ENCODE results near the gene TMEM132C.

- TF ChIP-seq CTCF (IDR thresholded peaks at IDR 0.05) (no peak), EZH2 (IDR thresholded peaks at IDR 0.05; ENCODE audit: borderline replicate concordance, insufficient read depth, low read depth, low read length, poor library complexity, severe bottlenecking) (no peak)
Observed at GRCh38 chr12:128654468-128654867, 387.5 kb downstream of the TMEM132C start.

All from B cell (primary cell).